Stimulated activated CD4-positive, alpha-beta T cell treated with anti-CD3 and anti-CD28 coated beads, Interleukin-12 subunit alpha, Interleukin-12 subunit beta, amount 100 ng/mL, for 4 hours (primary cell): ENCODE data around the gene ANKRD50.

Source experiments
- DNase-seq: peaks from one replicate; pipeline ENCODE4 v3.0.0-alpha.2; 2020

Gene ANKRD50

DNA sequence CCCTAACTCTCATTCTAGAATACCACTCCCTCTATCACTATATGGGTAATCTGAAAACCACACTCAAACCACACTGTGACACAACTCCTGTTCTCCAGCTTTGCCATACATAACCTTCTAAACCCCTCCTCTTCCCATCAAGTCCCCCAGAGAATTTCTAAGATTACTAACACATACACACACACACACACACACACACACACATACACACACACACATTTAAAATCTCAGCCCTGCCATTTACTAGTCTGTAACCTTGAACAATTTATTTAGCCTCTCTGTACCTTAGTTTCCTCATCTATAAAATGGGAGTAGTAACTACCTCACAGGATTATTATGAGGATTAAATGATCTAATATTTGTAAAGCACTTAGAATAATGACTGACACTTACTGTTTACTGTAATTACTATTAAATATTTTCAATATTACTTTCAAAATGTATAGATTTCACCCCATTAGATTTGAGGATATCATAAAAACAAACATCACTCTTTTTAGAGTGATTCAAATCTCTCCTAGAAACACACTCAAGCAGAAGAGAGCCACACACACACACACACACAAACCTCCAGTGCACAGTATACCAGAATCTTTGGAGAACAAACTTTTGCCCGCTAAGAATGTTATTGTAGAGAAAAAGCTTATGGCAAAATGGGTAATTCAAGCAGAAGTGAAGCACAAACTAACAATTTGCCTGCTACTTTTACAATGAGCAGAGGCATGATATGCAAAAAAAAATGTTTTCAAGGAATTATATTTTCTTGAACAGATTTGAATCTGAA is 3.8 kb downstream of the ANKRD50 start:
- no peak for DNase-seq

GRCh38 chr4:124705393-124705792 is 7.1 kb downstream of the ANKRD50 start:
- DNase-seq, result no peak

GRCh38 chr4:124703154-124703553 is 9.4 kb downstream of the ANKRD50 start:
- DNase-seq, result no peak

- DNase-seq, result no peak
Measured at GRCh38 chr4:124697441-124697840, 15.1 kb downstream of the ANKRD50 start.

DNA sequence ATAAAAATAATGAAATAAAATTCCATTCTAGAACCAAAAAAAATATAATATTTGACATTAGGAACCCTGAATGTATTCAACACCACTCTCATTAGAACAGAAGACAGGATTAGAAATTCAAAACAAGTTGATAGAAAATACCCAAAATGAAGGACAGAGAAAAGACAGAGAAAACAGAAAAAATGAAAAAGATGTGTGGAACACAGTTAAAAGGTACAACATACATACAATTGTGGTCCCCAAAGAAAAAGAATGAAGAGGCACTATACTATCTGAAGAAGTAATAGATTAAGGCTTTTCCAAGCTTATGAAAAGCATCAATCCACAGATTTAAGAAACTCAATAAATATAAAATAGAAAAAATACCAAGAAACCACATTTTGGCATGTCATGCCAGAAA is 16.4 kb downstream of the ANKRD50 start:
- no peak for DNase-seq

DNA sequence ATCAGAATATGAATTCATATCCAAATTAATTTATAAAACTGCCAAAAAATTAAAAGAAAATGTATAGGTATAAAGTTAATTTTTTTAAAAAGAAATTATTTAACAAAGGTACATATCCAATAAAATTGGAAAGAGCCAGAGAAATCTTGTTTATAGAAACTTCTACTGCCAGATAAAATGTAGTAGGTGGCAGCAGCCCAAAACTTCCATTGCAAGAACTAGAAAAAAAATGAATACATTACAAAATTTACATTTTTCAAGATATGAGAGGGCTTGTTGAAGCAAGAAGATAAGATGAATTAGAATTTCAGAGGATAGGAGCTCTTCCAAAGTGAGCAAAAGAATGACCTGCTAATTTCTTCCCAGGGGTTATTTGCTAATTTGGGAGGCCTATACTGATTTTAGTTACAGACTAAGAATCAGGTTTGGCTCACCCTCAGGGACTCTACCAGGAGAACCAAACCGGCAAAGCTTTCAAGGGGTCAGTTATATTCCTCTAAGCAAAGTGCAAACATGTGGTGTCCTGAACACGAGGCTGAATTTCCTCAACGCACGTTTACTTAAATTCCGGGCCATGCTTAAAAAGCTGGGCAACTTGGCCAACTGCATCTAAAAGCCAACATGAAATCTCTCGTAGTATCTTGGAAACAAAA is 17.5 kb downstream of the ANKRD50 start:
- DNase-seq, result no peak

GRCh38 chr4:124694306-124694705 is 18.2 kb downstream of the ANKRD50 start:
- no peak for DNase-seq

DNA sequence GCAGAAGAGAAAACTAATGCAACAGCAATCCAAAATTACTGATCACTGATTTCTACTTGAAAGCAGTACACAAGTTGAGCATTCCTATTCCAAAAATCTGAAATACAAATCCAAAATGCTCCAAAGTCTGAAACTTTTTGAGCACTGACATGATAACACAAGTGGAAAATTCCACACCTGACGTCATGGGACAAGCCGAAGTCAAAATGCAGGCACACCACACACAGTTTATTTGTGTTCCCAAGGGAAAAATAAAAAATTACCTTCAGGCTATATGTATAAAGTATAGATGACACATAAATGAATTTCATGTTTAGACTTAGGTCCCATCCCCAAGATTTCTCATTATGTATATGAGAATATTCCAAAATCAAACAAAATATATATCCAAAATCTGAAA is 20.7 kb downstream of the ANKRD50 start:
- DNase-seq, result no peak

DNA sequence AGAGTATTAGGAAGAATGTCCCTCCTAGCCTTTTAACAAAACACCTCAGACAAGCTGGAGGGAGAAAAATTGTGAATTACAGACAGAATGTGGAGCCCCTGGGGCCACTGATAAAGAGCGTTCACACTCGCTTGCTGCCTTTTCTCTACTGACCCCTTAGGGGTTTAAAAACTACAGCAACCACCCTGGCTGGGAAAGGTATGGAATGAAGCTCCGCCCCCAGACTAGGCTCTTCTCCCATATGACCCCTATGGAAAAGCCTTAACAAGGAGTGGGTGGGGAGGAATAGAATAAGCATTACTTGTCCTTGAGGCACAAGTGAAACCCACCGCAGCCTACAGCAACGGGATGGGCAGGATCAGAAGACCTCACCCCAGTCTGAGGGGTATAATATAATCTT is 26.3 kb downstream of the ANKRD50 start:
- no peak for DNase-seq

DNA sequence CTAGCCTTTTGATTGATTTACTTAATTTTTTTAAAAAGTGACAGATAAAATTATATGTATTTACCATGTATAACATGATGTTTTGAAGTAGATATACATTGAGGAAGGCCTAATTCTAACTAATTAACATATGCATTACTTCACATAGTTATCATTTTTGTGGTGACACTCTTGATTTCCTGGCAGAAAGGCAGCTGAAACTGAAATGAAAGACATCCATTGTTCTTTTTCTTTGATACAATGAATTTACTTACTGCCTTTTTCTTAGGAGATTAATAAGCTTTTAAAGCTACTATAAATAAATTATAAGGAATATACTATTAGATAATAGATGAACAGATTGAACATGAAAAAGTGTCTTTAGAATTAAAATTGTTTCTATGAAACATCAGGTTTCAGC is 26.7 kb downstream of the ANKRD50 start:
- DNase-seq, result no peak

DNA sequence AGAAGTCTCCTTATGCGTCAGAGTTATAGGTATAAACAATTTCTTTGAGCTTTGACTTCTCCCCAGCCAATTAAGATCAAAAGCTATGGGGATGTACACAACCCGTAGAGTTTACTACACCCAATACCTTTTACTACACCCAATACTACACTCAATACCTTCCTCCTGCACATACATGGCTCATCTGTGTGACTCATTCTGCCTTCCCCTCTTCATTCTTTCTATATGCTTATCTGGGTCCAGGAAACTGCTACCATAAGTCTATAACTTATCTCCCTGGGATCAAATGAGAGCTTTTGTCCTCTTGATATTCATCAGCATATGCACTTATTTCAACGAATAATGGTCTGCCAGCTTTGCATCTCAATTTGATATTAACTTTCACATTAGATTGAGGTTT is 28.2 kb downstream of the ANKRD50 start:
- no peak for DNase-seq

DNA sequence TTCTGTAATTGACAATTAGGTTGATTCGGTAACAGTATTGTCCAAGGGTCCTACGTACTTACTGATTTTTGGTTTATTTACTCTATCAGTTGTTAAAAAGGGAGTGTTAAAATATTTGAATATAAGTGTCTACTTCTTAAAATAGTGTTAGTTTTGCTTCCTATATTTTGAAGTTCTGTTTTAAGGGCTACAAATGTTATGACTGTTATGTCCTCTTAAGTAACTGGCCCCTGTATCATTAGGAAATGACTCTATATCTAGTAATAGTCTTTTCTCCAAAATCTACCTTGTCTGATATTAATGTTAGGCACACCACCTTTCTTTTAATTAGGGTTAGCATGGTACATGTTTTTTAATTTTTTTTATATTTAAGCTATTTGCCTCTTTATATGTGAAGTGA is 30.1 kb downstream of the ANKRD50 start:
- no peak for DNase-seq

DNA sequence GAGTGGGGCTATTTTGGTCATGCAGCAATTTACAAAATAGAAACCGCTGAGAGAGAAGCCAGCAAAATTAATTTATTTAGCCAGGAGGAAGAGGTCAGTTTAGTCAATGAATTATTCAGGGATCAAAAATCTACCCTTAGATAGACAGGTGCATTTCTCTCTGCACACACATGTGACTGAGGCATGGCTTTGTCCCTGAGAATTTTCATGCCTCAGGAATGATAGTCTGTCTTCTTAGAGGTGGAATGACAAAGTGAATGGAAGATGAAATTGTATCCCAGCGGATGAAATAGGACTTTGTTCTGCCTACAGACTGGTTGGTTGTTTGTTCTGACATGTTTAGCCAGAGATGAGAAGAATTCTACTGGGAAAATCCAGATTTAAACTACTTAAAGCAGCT is 46.0 kb downstream of the ANKRD50 start:
- no peak for DNase-seq

- no peak for DNase-seq
Measured at GRCh38 chr4:124658795-124659194, 53.7 kb downstream of the ANKRD50 start.

DNA sequence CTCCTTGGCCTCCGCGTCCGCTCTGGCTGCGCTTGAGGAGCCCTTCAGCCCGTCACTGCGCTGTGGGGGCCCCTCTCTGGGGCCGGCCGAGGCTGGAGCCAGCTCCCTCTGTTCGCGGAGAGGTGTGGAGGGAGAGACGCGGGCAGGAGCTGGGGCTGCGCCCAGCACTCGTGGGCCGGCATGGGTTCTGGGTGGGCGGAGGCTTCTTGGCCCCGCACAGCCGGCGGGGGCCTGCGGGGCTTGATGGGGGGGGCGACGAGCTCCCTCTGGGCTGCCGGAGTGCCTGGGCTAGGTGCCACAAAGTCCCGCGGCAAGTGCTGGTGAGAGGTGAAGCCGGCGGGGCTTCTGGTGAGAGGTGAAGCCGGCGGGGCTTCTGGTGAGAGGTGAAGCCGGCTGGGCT is 61.9 kb downstream of the ANKRD50 start:
- no peak for DNase-seq

DNA sequence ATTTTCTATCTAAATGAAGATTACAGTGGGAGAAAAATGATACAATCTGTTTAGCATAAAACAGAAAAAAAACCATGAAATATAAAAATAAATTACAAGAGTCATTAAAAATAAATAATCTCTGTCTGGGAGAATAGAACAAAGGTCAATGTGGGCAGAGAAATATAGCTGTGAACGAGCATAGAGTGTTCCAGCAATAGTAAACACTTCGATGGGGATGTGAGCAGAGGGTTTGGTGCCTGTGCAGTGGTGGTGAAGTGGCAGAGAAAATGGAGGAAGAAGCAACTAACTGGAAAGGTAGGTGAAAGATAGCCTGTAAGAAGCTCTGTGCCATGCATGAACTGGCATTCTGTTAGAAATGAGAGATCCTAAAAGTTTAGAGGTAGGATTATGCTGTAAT is 64.9 kb downstream of the ANKRD50 start:
- DNase-seq, result no peak

- DNase-seq, result no peak
Measured at GRCh38 chr4:124644621-124645020, 67.9 kb downstream of the ANKRD50 start.

DNA sequence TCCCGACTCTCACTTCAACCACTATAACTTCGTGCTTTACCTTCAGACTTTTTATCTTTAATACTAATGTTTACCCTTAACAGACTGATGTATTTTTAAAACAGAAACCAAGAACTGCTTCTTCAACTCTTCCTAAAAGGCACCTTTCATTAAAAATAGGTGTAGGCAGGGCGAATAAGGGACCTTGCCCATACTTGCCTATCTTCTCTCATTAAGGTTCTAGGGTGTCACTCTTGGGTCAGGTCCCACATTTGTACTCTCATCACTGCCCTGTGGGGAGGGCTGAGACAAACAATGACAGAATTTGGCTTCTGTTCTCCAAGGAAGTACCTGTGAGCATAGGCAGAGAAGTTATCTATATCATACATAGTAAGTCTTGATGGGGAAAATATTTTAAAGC is 69.7 kb downstream of the ANKRD50 start:
- no peak for DNase-seq

GRCh38 chr4:124641715-124642381 is 70.7 kb downstream of the ANKRD50 start:
- DNase-seq, result no peak

DNA sequence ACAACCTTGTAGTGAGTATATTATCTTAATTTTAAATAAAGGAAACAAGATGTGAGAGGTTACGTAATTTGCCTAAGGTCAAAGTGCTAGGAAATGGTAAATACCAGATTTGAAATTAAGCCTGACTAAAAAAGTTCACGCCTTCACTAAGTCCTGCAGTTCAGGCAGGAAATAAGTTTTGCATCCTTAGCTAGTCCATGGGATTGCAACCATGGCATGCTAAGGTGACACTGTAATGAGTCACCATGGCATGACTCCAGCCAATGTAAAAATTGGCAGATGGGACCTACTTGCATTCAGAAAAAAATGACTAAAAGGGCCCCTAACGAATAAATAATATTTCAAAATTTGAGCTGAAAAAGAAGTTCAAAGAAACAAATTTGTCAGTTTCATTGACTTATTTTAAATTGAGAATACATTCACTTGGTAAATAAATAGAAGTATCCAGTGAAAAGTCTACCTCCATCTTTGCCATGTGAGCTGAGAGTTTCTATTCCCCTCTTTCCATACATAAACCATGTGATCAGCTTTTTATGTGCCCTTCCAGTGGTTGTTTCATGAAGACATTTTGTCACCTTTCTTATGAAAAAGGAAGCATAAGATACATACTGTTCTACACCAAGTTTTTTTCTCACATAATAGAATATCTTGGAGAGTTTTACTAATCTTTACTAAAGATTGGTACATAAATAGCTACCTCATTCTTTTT is 72.4 kb downstream of the ANKRD50 start:
- DNase-seq, result no peak

DNA sequence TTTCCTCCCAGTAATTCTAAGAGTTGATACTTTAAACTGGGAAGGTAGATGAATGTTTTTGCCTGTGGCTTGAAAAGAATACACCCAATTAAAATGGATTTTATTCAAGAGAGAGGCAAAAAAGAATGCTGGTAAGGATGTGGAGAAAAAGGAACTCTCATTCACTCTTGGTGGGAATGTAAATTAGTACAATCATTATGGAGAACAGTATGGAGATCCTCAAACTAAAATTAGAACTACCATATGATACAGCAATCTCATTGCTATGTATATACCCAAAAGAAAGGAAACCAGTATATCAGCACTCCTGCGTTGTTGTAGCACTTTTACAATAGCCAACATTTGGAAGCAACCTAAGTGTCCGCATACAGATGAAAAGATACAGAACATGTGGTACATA is 75.2 kb downstream of the ANKRD50 start:
- DNase-seq, result no peak

DNA sequence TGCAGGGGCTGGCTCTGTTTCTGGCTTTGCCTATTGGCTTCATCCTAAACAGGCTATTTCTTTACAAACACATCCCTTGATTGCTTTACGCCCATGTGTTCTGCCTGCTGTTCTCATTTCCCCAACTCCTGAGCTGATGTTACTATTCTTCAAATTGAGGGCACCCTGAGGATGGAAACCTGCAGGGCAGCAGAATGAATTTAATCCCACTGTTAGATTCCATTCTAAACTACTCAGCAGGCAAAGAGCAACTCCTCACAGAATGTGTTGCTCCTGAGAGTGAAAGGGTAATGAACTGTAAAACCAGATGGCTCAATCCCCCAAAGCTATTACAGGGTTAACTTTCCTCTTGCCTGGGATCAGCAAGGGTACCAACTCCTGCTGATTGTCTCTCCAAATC is 75.7 kb downstream of the ANKRD50 start:
- DNase-seq, result no peak

DNA sequence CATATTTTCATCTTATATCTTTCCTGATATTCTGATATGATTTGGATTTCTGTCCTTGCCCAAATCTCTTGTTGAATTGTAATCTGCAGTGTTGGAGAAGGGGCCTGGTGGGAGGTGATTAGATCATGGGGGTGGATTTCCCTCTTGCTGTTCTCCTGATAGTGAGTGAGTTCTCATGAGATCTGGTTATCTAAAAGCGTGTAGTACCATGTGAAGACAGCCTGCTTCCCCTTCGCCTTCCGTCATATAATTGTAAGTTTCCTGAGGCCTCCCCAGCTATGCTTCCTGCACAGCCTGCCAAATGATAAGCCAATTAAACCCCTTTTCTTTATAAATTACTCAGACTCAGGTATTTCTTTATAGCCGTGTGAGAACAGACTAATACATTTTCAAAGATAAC is 77.2 kb downstream of the ANKRD50 start:
- no peak for DNase-seq
